Epithelial cell of esophagus (primary cell): Measurements from ENCODE around the gene COMMD10.
A peak's percentile ranks its signal among the peaks of the same experiment; 100 is the strongest.

ENCODE experiments used
- DNase-seq: peaks from one replicate; pipeline ENCODE4 v3.0.0; 2010; ENCODE audit warnings: low read depth
- H3K4me3 ChIP-seq: 2 replicates; pipeline ENCODE4 v1.5.1; 2011; ENCODE audit warnings: mild to moderate bottlenecking, low read length, control low read depth
- CTCF ChIP-seq: IDR thresholded peaks from 2 replicates; pipeline ENCODE4 v1.5.1; 2011; ENCODE audit warnings: low read depth, mild to moderate bottlenecking, low read length, control low read depth, inconsistent platforms; ENCODE audit not compliant: insufficient read depth; ENCODE audit errors: missing control alignments

Gene COMMD10

GRCh38 chr5:116280149-116280803 is 195.5 kb downstream of the COMMD10 start:
- no peak for DNase-seq
- no peak overlapping the region for H3K4me3 ChIP-seq
- no peak for TF ChIP-seq CTCF

DNA sequence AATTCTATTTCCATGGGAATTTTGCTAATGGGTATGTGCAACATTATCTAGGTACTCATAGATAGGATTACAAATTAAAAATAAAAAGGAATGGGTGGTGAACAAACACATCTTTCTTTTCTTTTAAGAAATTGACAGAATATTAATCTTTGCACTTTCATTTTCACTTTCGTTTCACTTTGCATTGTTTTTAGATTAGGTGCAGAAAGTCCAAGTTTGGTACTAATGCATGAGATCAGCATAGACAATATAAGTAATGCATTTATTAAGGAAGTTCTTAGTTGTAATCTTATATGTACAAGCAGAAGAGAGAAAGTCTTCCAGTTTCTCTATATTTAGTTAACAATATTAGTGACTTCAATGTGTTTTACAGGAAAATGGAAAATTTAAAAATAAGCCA is 196.5 kb downstream of the COMMD10 start:
- DNase-seq: no peak
- no peak overlapping the region for H3K4me3 ChIP-seq
- TF ChIP-seq CTCF: no peak

- H3K4me3 ChIP-seq: no peak overlapping the region
- DNase-seq: no peak
- TF ChIP-seq CTCF: no peak
Measured at GRCh38 chr5:116288524-116288923, 203.7 kb downstream of the COMMD10 start.

DNA sequence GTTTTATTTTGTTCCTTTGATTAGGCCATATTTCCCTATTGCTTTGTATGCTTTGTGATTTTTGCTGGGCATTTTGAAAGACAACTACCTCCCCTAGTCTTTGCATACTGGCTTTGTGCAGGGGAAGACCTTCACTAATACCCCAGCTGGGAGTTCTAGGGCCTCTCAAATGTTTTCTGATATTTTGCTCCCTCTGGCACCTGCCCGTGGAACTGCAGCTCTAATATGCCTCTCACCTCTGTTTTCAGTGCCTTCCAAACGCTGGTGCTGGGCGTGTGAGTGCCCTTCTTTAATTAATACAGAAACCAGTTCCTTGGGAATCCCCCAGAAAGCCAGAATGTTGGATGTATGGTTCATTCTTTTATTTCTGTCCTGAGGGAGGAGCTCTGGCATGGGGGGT is 204.5 kb downstream of the COMMD10 start:
- no peak overlapping the region for H3K4me3 ChIP-seq
- DNase-seq: no peak
- peak; percentile 24 for TF ChIP-seq CTCF

- no peak for TF ChIP-seq CTCF
- no peak for DNase-seq
- H3K4me3 ChIP-seq: no peak overlapping the region
Measured at GRCh38 chr5:116291271-116291670, 206.4 kb downstream of the COMMD10 start.

GRCh38 chr5:116292321-116292720 is 207.5 kb downstream of the COMMD10 start:
- H3K4me3 ChIP-seq: no peak overlapping the region
- no peak for DNase-seq
- no peak for TF ChIP-seq CTCF
